CD4-positive, alpha-beta memory T cell (primary cell): Measurements from ENCODE around the gene PDE8B. TPM values are rescaled to one million over a fixed set of nuclear protein-coding genes. Genes with fewer than 3 reads are reported as not detected.
A peak's percentile ranks its signal among the peaks of the same experiment; 100 is the strongest.

Source experiments
- CTCF ChIA-PET: fragments of 350-600 bp; sonication (Branson Sonifier 250); formaldehyde crosslinking; loops from one replicate; lab custom pipeline; 2021; ENCODE audit warnings: inconsistent platforms; ENCODE audit not compliant: partially characterized antibody; lab: Charles Lee
- POLR2A ChIA-PET: fragments of 350-600 bp; sonication (Branson Sonifier 250); formaldehyde crosslinking; loops from one replicate; lab custom pipeline; 2021; ENCODE audit not compliant: partially characterized antibody; lab: Charles Lee
- DNase-seq, 5 donors: peaks; one replicate each; pipeline versions ENCODE4 v3.0.0 to v3.0.0-alpha.2; 2020 to 2022; ENCODE audit warnings: mixed read lengths in 1 of 5
- H3K27ac ChIP-seq: one replicate; pipeline ENCODE4 v1.7.0; 2013; ENCODE audit warnings: low read depth, low read length
- H3K27me3 ChIP-seq: 2 replicates; pipeline ENCODE4 v1.7.0; 2013; ENCODE audit warnings: mild to moderate bottlenecking, low read length, moderate library complexity; ENCODE audit not compliant: insufficient read depth
- H3K36me3 ChIP-seq: 2 replicates; pipeline ENCODE4 v1.7.0; 2013; ENCODE audit warnings: mild to moderate bottlenecking, low read length, moderate library complexity; ENCODE audit not compliant: insufficient read depth
- H3K4me1 ChIP-seq: 2 replicates; pipeline ENCODE4 v1.7.0; 2013; ENCODE audit warnings: mild to moderate bottlenecking, low read length, moderate library complexity; ENCODE audit not compliant: insufficient read depth
- H3K4me3 ChIP-seq, 2 donors: one replicate each; pipeline ENCODE4 v1.7.0; 2013; ENCODE audit warnings: low read length in 2 of 2, mild to moderate bottlenecking in 1 of 2
- H3K9me3 ChIP-seq, 2 donors: one replicate each; pipeline ENCODE4 v1.7.0; 2013; ENCODE audit warnings: low read length in 2 of 2, control low read depth in 1 of 2; ENCODE audit not compliant: control insufficient read depth in 1 of 2
- H3K27ac Mint-ChIP-seq, 7 donors: one replicate each; pipeline ENCODE4 v1.8.0; 2020 to 2021; ENCODE audit warnings: mixed read lengths in 7 of 7, mild to moderate bottlenecking in 6 of 7, inconsistent platforms in 3 of 7, moderate library complexity in 3 of 7
- H3K27me3 Mint-ChIP-seq, 2 donors: one replicate each; pipeline ENCODE4 v1.8.0; 2020 to 2021; ENCODE audit warnings: mixed read lengths in 2 of 2
- H3K36me3 Mint-ChIP-seq, 2 donors: one replicate each; pipeline ENCODE4 v1.8.0; 2020 to 2021; ENCODE audit warnings: mixed read lengths in 2 of 2, inconsistent platforms in 1 of 2, mild to moderate bottlenecking in 1 of 2
- H3K4me1 Mint-ChIP-seq, 4 donors: one replicate each; pipeline ENCODE4 v1.8.0; 2020 to 2021; ENCODE audit warnings: mixed read lengths in 4 of 4, mild to moderate bottlenecking in 1 of 4
- H3K4me3 Mint-ChIP-seq, 8 donors: one replicate each; pipeline ENCODE4 v1.8.0; 2020 to 2021; ENCODE audit warnings: mixed read lengths in 8 of 8, mild to moderate bottlenecking in 7 of 8, moderate library complexity in 6 of 8, inconsistent platforms in 3 of 8
- H3K9me3 Mint-ChIP-seq, 8 donors: one replicate each; pipeline ENCODE4 v1.8.0; 2020 to 2021; ENCODE audit warnings: mixed read lengths in 8 of 8, mild to moderate bottlenecking in 5 of 8, inconsistent platforms in 3 of 8, moderate library complexity in 1 of 8
- intact Hi-C: fragments of 100-400 bp; cut with micrococcal nuclease; formaldehyde crosslinking; loops from one replicate; pipeline ENCODE4 v1.15.1; 2023
- polyA plus RNA-seq, 2 donors: library from polyadenylated mRNA; unstranded; fragments of 300-500 nt; fragmentation: Illumina TruSeq; gene quantifications; one replicate each; pipeline ENCODE4 v1.2.3, GENCODE V29; 2021
- total RNA-seq, 2 experiments: library from RNA; stranded (reverse); gene quantifications; one replicate each; pipeline ENCODE4 v1.2.3, GENCODE V29; 2021

The PDE8B gene
- total and polyA plus RNA-seq, 4 experiments from 2014 or later: 0.26 TPM; not detected in 3

DNA sequence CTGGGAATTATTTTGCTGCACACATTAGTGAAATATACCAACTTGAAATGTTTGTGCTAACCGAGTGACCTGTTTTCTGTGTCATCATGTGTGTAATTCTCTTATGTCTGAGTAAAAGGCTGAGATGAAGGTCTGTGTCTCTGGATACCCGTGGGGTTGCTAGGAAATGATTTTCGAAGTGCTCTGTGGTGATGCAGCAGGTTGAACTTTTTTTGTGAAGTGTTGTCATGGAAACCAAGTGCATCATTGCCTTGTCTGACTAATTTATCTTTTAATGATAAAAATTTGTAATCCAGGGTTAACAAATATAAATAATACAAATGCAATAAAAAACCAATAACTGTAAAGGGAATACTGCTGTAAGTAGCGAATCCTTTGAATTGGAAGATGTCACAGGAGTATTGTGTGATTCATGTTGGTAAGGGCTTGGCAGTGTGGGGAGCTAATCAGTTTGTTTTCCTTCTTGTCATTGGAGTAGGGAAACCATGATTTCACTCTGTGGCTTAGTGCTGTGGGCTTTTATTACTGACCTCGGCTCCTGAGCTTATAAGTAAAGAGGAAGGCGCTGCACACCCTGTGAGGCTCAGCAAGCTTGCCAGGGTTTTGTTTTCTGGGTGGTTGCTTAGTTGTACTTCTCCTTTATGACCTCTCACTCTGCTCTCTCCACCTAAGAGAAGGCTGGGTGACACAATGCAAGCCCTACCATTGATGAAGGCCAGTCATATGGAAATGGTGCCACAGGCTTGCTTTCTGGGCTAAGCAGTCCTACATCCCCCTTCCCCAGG, 22.3 kb downstream of the PDE8B start:
- no peak for DNase-seq
- H3K9me3 Mint-ChIP-seq: peaks cover 0 to 5% (median 1%) of the 10 kb centered on the region in 8 donors
- ChIA-PET CTCF (interaction anchor here (1.1 kb wide), 1 partner anchor 9 kb away, joined by 5 read pairs; no protein-coding TSS in a partner anchor), POLR2A (no interaction called here)
- H3K4me1 Mint-ChIP-seq: no peaks in the 10 kb centered on the region
- no peaks in the 10 kb centered on the region for H3K36me3 Mint-ChIP-seq
- H3K4me3 ChIP-seq: no peak overlapping the region
- H3K27ac Mint-ChIP-seq: no peak overlapping the region
- H3K27me3 Mint-ChIP-seq: peaks cover 0 to 9% of the 10 kb centered on the region in 2 donors
- no peaks in the 10 kb centered on the region for H3K9me3 ChIP-seq
- intact Hi-C loops: no loop called here
- no peaks in the 10 kb centered on the region for H3K4me1 ChIP-seq
- H3K36me3 ChIP-seq: no peaks in the 10 kb centered on the region
- no peak overlapping the region for H3K4me3 Mint-ChIP-seq
- H3K27me3 ChIP-seq: no peaks in the 10 kb centered on the region
- no peak overlapping the region for H3K27ac ChIP-seq

DNA sequence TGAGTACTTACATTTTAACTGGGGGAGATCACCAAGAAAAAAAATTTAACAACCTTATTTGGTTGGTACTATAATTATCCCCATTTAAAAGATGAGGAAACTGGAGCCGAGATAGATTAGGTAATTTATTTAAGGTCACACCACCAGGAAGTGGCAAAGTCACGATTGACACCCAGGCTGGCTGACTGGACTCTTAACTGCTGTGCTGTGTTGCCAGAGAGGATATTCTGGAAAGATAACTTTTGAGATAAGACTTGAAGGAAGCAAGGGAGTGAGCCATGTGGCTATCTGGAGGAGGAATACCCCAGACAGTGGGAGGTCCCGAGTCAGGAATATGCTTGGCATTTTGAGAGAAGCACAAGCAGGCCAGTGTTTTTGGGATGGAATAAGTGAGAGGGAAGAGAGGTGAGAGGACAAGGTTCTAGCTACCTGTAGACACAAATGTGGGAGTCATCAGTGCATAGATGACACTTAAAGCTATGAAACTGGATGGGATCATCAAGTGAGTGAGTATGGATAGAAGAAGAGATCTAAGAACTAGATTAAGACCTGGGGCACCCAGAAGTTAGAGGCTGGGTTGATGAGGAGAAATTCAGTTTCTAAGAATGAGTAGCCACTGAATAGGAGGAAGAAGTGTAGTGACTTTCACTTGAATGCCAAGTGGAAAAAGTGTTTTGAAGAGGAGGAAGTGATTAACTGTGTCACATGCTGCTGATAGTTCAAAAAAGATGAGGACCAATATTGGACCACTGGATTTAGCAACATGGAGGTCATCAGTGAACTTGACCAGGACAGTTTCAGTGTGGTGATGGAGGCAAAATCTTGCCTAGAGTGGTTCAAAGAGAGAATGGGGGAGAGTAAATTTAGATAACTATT, 25.6 kb downstream of the PDE8B start:
- Histone ChIP-seq H3K9me3 (no peaks in the 10 kb centered on the region), H3K27me3 (no peaks in the 10 kb centered on the region), H3K36me3 (no peaks in the 10 kb centered on the region), H3K4me3 (no peak overlapping the region), H3K4me1 (no peaks in the 10 kb centered on the region), H3K27ac (no peak overlapping the region)
- ChIA-PET CTCF (no interaction called here), POLR2A (no interaction called here)
- H3K4me3 Mint-ChIP-seq: no peak overlapping the region
- H3K4me1 Mint-ChIP-seq: no peaks in the 10 kb centered on the region
- intact Hi-C loops: no loop called here
- peaks cover 0 to 4% (median 0%) of the 10 kb centered on the region in 8 donors for H3K9me3 Mint-ChIP-seq
- no peak overlapping the region for H3K27ac Mint-ChIP-seq
- H3K36me3 Mint-ChIP-seq: no peaks in the 10 kb centered on the region
- no peak for DNase-seq
- H3K27me3 Mint-ChIP-seq: peaks cover 4 to 7% of the 10 kb centered on the region in 2 donors

- ChIA-PET POLR2A (no interaction called here), CTCF (interaction anchor here (0.6 kb wide), 1 partner anchor 18 kb away, joined by 3 read pairs; no protein-coding TSS in a partner anchor)
- Mint-ChIP-seq H3K4me1 (no peaks in the 10 kb centered on the region), H3K36me3 (no peaks in the 10 kb centered on the region), H3K27me3 (peaks cover 6 to 9% of the 10 kb centered on the region in 2 donors), H3K4me3 (no peak overlapping the region), H3K9me3 (peaks cover 0 to 1% (median 0%) of the 10 kb centered on the region in 8 donors), H3K27ac (no peak overlapping the region)
- H3K27me3 ChIP-seq: no peaks in the 10 kb centered on the region
- intact Hi-C loops: loop anchor here (2.0 kb wide), 1 partner anchor 94 kb away; no protein-coding TSS in a partner anchor
- H3K4me1 ChIP-seq: no peaks in the 10 kb centered on the region
- no peaks in the 10 kb centered on the region for H3K36me3 ChIP-seq
- no peak overlapping the region for H3K4me3 ChIP-seq
- H3K9me3 ChIP-seq: no peaks in the 10 kb centered on the region
- no peak overlapping the region for H3K27ac ChIP-seq
- peak in 3 of 5 donors; percentile 10 to 35 (median 25) for DNase-seq
Observed at GRCh38 chr5:77239126-77239741, 28.8 kb downstream of the PDE8B start.

GRCh38 chr5:77241444-77241843, 31.0 kb downstream of the PDE8B start:
- no peak overlapping the region for H3K4me3 ChIP-seq
- H3K4me1 ChIP-seq: no peaks in the 10 kb centered on the region
- no peaks in the 10 kb centered on the region for H3K4me1 Mint-ChIP-seq
- no peak overlapping the region for H3K27ac Mint-ChIP-seq
- no peak overlapping the region for H3K4me3 Mint-ChIP-seq
- no peak overlapping the region for H3K27ac ChIP-seq
- CTCF ChIA-PET: interaction anchor here (1.5 kb wide), 1 partner anchor 8 kb away, joined by 5 read pairs; no protein-coding TSS in a partner anchor
- H3K9me3 Mint-ChIP-seq: no peaks in the 10 kb centered on the region
- no peaks in the 10 kb centered on the region for H3K9me3 ChIP-seq
- POLR2A ChIA-PET: no interaction called here
- no peaks in the 10 kb centered on the region for H3K36me3 Mint-ChIP-seq
- H3K27me3 ChIP-seq: no peaks in the 10 kb centered on the region
- DNase-seq: no peak
- intact Hi-C loops: no loop called here
- no peaks in the 10 kb centered on the region for H3K36me3 ChIP-seq
- H3K27me3 Mint-ChIP-seq: peaks cover 3 to 6% of the 10 kb centered on the region in 2 donors

GRCh38 chr5:77249475-77249874, 39.0 kb downstream of the PDE8B start:
- CTCF ChIA-PET: no interaction called here
- intact Hi-C loops: no loop called here
- H3K27ac ChIP-seq: no peak overlapping the region
- H3K4me3 ChIP-seq: no peak overlapping the region
- DNase-seq: no peak
- Mint-ChIP-seq H3K4me1 (no peaks in the 10 kb centered on the region), H3K36me3 (no peaks in the 10 kb centered on the region), H3K27ac (no peak overlapping the region), H3K27me3 (peaks cover 3 to 6% of the 10 kb centered on the region in 2 donors), H3K4me3 (no peak overlapping the region), H3K9me3 (peaks cover 0 to 4% (median 0%) of the 10 kb centered on the region in 8 donors)
- no peaks in the 10 kb centered on the region for H3K27me3 ChIP-seq
- no peaks in the 10 kb centered on the region for H3K36me3 ChIP-seq
- POLR2A ChIA-PET: no interaction called here
- H3K4me1 ChIP-seq: no peaks in the 10 kb centered on the region
- H3K9me3 ChIP-seq: no peaks in the 10 kb centered on the region

DNA sequence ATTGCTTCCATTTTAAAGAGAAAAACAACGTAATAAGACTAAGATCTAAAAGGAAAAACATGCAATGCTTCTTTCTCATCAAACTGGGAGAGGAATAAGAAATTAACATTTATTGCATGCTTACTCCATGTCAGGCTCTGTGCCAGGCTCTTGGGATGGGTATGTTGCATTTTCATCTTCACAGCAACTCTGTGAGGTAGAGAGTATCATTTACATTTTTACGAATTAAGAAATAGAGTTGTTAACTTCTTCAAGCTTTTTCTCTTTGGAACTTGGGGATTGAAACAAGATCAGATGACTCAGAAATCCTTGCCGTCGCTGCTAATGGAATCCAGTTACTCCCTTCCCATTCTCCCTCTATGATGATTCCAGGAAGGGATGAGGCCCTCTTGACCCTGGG, 39.5 kb downstream of the PDE8B start:
- Mint-ChIP-seq H3K4me3 (no peak overlapping the region), H3K4me1 (no peaks in the 10 kb centered on the region), H3K27me3 (peaks cover 4 to 6% of the 10 kb centered on the region in 2 donors), H3K9me3 (peaks cover 0 to 4% (median 0%) of the 10 kb centered on the region in 8 donors), H3K27ac (no peak overlapping the region), H3K36me3 (no peaks in the 10 kb centered on the region)
- Histone ChIP-seq H3K4me3 (no peak overlapping the region), H3K27ac (no peak overlapping the region), H3K4me1 (no peaks in the 10 kb centered on the region), H3K27me3 (no peaks in the 10 kb centered on the region), H3K36me3 (no peaks in the 10 kb centered on the region), H3K9me3 (no peaks in the 10 kb centered on the region)
- intact Hi-C loops: no loop called here
- DNase-seq: no peak
- CTCF ChIA-PET: no interaction called here
- POLR2A ChIA-PET: no interaction called here

DNA sequence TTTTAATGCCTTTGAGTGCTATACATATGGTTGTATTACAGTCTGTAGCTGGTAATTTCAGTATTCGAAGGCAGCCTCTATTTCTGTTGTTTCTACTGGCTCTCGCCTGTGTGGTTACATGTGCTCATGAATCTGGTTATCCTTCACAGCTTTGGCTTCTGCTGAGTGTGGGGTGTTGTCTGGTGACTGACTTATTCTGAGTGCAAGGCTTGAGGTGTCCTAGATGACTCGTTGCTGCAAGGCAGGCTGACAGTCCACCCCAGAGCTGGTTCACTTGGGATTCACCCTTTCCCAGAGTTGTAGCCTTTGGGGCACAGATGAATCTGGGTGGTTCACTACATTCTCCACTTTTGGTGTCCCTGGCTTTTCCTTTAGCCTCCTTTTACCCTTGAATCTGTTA, 41.4 kb downstream of the PDE8B start:
- Histone ChIP-seq H3K4me3 (no peak overlapping the region), H3K27ac (no peak overlapping the region), H3K27me3 (no peaks in the 10 kb centered on the region), H3K9me3 (no peaks in the 10 kb centered on the region), H3K36me3 (no peaks in the 10 kb centered on the region), H3K4me1 (no peaks in the 10 kb centered on the region)
- no peaks in the 10 kb centered on the region for H3K4me1 Mint-ChIP-seq
- ChIA-PET POLR2A (no interaction called here), CTCF (no interaction called here)
- no peaks in the 10 kb centered on the region for H3K36me3 Mint-ChIP-seq
- intact Hi-C loops: no loop called here
- peaks cover 0 to 4% (median under 1%) of the 10 kb centered on the region in 8 donors for H3K9me3 Mint-ChIP-seq
- H3K27me3 Mint-ChIP-seq: peaks cover 6 to 10% of the 10 kb centered on the region in 2 donors
- no peak for DNase-seq
- H3K27ac Mint-ChIP-seq: no peak overlapping the region
- H3K4me3 Mint-ChIP-seq: no peak overlapping the region
